A673 (cell line): Measurements from ENCODE around the gene IQGAP2. TPM values are rescaled to one million over a fixed set of nuclear protein-coding genes. Genes with fewer than 3 reads are reported as not detected.

Experiments used
- BruUV-seq: library from RNA; stranded (reverse); fragments of 400-500 nt; replicated peaks from 2 replicates; lab custom pipeline; 2021; lab: Mats Ljungman, UMichigan
- CTCF ChIA-PET: fragments of 300-600 bp; sonication (Branson Sonifier 250); formaldehyde crosslinking; loops from one replicate; lab custom pipeline; 2022; ENCODE audit warnings: antibody characterized with exemption; lab: Charles Lee
- POLR2A ChIA-PET: fragments of 300-600 bp; sonication (Branson Sonifier 250); formaldehyde crosslinking; loops from one replicate; lab custom pipeline; 2022; ENCODE audit warnings: antibody characterized with exemption; ENCODE audit not compliant: low non-redundant PET; lab: Charles Lee
- DNase-seq: peaks from one replicate; pipeline ENCODE4 v3.0.0-alpha.2; 2015; ENCODE audit warnings: low spot score
- H3K27ac ChIP-seq: fragments of 200-600 bp; sonication (generic); 2 replicates; pipeline ENCODE4 v1.5.1; 2016; ENCODE audit warnings: mixed run types, low read depth, mild to moderate bottlenecking, mixed read lengths, antibody characterized with exemption, low read length; ENCODE audit not compliant: poor library complexity, severe bottlenecking
- H3K27me3 ChIP-seq: fragments of 200-600 bp; sonication (generic); replicated peaks from 2 replicates; pipeline ENCODE4 v1.6.1; 2017; ENCODE audit warnings: mixed run types, low read depth, mild to moderate bottlenecking, mixed read lengths, antibody characterized with exemption, low read length; ENCODE audit not compliant: insufficient read depth, poor library complexity
- H3K36me3 ChIP-seq: fragments of 200-600 bp; sonication (generic); 2 replicates; pipeline ENCODE4 v1.6.1; 2016; ENCODE audit warnings: mixed run types, mild to moderate bottlenecking, mixed read lengths, antibody characterized with exemption, low read length; ENCODE audit not compliant: insufficient read depth, poor library complexity, severe bottlenecking
- H3K4me1 ChIP-seq: fragments of 200-600 bp; sonication (generic); 2 replicates; pipeline ENCODE4 v1.6.1; 2017; ENCODE audit warnings: mixed run types, mild to moderate bottlenecking, mixed read lengths, antibody characterized with exemption, low read length; ENCODE audit not compliant: insufficient read depth, poor library complexity, severe bottlenecking
- H3K4me3 ChIP-seq: fragments of 200-600 bp; sonication (generic); 2 replicates; pipeline ENCODE4 v1.5.1; 2016; ENCODE audit warnings: low read depth, mixed run types, mild to moderate bottlenecking, mixed read lengths, low read length; ENCODE audit not compliant: poor library complexity, severe bottlenecking
- H3K9me3 ChIP-seq: fragments of 200-600 bp; sonication (generic); 2 replicates; pipeline ENCODE4 v1.6.1; 2016; ENCODE audit warnings: mixed run types, low read depth, mild to moderate bottlenecking, mixed read lengths, antibody characterized with exemption, low read length; ENCODE audit not compliant: poor library complexity, severe bottlenecking
- EZH2 ChIP-seq: fragments of 200-600 bp; sonication (generic); IDR thresholded peaks from 2 replicates; pipeline ENCODE4 v1.6.1; 2017; ENCODE audit warnings: borderline replicate concordance, low read depth, mild to moderate bottlenecking, mixed read lengths, antibody characterized with exemption, low read length; ENCODE audit not compliant: poor library complexity, severe bottlenecking
- intact Hi-C: fragments of 100-400 bp; cut with micrococcal nuclease; formaldehyde crosslinking; loops from one replicate; pipeline ENCODE4 v1.10.0; 2022; ENCODE audit not compliant: unreplicated experiment
- total RNA-seq: library from RNA; stranded (reverse); gene quantifications from 2 replicates; pipeline ENCODE4 v1.2.3, GENCODE V29; 2021
- TF ChIP-seq, protein P1 (sequence below): fragments of 300-800, 200-600 bp; sonication (generic); conservative IDR thresholded peaks from 2 replicates; pipeline ENCODE4 v1.5.1; 2017; ENCODE audit warnings: low read depth, mild to moderate bottlenecking, antibody characterized with exemption, low read length, moderate library complexity, mixed read lengths

IQGAP2 gene
- total RNA-seq, 1 experiment from 2014 or later, result 26.8 TPM

DNA sequence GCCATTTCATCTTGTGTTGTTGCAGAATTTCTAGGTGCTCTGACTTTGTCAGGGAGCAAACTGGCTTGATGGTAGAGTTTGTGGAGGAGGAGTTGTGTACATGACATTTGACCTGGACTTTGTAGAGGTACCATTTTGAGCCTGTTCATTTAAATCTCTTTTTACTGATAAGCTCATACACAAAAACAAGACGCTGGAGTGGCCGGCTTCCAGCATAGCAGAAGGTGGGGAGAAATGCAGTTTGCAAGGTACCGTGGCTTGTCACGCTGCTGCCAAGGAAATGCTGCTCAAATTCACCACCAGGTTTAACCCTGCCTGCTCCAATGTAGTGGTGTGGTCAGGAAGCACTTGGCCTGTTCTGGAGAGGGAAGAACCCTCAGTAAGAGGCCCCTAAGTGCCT, 18.9 kb upstream of the IQGAP2 start:
- no peak overlapping the region for H3K27ac ChIP-seq
- CTCF ChIA-PET, result no interaction called here

DNA sequence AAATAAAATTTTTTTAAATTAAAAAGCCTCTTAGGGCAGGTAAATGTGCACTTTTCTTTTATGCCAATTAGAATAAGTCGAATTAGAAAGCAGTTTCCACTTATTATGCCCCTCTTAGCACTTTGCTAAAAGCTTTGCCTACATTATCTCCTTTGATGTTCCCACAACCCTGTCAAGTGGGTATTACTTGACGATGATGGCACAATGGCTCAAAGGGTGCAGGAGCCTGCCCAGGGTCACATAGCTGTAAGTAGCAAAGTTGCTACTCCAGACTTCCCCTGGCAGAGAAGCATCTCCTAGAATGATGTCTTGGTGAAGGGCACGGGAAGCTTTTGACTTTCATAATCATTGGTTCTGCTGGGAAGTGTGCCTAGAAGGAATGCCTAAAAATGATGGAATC, 18.4 kb upstream of the IQGAP2 start:
- CTCF ChIA-PET, result no interaction called here
- Histone ChIP-seq H3K27ac (no peak overlapping the region), H3K4me3 (no peak overlapping the region), H3K36me3 (no peaks in the 10 kb centered on the region), H3K4me1 (peaks cover 8% of the 10 kb centered on the region), H3K9me3 (no peaks in the 10 kb centered on the region), H3K27me3 (no peaks in the 10 kb centered on the region)
- TF ChIP-seq EZH2, result no peak
- TF ChIP-seq, protein P1, sequence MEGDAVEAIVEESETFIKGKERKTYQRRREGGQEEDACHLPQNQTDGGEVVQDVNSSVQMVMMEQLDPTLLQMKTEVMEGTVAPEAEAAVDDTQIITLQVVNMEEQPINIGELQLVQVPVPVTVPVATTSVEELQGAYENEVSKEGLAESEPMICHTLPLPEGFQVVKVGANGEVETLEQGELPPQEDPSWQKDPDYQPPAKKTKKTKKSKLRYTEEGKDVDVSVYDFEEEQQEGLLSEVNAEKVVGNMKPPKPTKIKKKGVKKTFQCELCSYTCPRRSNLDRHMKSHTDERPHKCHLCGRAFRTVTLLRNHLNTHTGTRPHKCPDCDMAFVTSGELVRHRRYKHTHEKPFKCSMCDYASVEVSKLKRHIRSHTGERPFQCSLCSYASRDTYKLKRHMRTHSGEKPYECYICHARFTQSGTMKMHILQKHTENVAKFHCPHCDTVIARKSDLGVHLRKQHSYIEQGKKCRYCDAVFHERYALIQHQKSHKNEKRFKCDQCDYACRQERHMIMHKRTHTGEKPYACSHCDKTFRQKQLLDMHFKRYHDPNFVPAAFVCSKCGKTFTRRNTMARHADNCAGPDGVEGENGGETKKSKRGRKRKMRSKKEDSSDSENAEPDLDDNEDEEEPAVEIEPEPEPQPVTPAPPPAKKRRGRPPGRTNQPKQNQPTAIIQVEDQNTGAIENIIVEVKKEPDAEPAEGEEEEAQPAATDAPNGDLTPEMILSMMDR, result no peak
- intact Hi-C loops, result no loop called here
- BruUV-seq, result no TSS peak
- POLR2A ChIA-PET, result no interaction called here
- no peak for DNase-seq

More for the DNA sequence above, 18.9 kb upstream of the IQGAP2 start:
- intact Hi-C loops, result no loop called here
- Histone ChIP-seq H3K36me3 (no peaks in the 10 kb centered on the region), H3K9me3 (no peaks in the 10 kb centered on the region), H3K4me1 (peaks cover 8% of the 10 kb centered on the region), H3K4me3 (no peak overlapping the region), H3K27me3 (no peaks in the 10 kb centered on the region)
- TF ChIP-seq EZH2, result no peak
- TF ChIP-seq, protein P1, result no peak
- POLR2A ChIA-PET, result interaction anchor here (0.6 kb wide), 1 partner anchor 1503 kb away, joined by 7 read pairs; no protein-coding TSS in a partner anchor
- DNase-seq, result no peak
- BruUV-seq, result no TSS peak

DNA sequence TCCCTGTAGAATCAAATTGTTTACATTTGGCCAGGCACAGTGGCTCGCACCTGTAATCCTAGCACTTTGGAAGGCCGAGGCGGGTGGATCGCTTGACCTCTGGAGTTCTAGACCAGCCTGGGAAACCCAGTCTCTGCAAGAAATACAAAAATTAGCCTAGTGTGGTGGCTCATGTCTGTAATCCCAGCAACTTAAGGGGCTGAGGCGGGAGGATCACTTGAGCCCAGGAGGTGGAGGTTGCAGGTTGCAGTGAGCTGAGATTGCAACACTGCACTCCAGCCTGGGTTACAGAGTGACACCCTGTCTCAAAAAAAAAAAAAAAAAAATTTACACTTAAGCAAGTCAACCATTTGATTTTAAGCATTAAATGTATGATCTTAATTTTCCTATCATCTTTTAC, 17.5 kb upstream of the IQGAP2 start:
- DNase-seq, result no peak
- intact Hi-C loops, result no loop called here
- Histone ChIP-seq H3K4me3 (no peak overlapping the region), H3K27me3 (no peaks in the 10 kb centered on the region), H3K36me3 (no peaks in the 10 kb centered on the region), H3K27ac (no peak overlapping the region), H3K9me3 (no peaks in the 10 kb centered on the region), H3K4me1 (peaks cover 8% of the 10 kb centered on the region)
- TF ChIP-seq, protein P1, result no peak
- TF ChIP-seq EZH2, result no peak
- ChIA-PET POLR2A (no interaction called here), CTCF (no interaction called here)
- no TSS peak for BruUV-seq
